ENCODE data around the gene SPACA1.
"Not testable (repeated sequence)": the region's sequence is repeated elsewhere in the genome, so short reads cannot be mapped to it uniquely, and the experiment has no call there.

The SPACA1 gene

GRCh38 chr6:88047510-88048150 is at the start of gene SPACA1:
TSS of gene SPACA1 (plus strand) at chr6:88047841. CDS start at chr6:88047906, 65 bp downstream.
- DNase-seq, result no peak

GRCh38 chr6:88000713-88001112 is 46.9 kb upstream of the SPACA1 start:
- DNase-seq, result no peak

DNA sequence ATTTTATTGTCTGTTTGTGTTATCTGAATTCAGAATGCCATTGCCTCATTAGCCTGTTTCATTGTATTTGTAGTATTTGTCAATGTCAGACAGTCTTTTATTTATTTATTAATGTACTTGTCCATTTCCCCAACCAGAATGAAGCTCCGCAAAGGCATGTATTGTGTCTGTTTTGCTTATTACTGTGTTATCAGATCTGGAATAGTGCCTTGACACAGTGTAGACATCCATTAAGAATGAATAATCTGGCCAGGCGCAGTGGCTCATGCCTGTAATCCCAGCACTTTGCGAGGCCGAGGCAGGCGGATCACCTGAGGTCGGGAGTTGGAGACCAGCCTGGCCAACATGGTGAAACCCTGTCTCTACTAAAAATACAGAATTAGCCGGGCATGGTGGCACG is 46.4 kb upstream of the SPACA1 start:
- not testable (repeated sequence) for DNase-seq

DNA sequence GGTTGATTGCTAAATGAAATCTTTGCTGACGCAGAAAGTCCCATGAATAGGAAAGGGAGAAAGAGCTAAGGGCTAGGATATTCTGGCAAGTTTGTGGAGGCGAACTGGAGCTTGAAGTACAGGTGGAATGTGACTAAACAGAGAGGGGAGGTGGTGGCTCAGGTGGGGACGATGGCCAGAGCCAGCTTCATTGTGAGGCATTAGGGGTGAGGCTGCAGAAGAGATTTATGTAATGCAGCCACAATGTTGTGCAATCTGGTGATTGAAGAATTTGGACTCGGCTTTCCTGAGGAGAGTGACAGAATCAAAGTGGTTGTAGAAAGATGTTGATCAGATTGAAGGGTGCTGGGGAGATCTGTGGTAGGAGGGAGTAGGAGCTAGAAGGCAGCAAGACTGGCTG is 42.9 kb upstream of the SPACA1 start:
- no peak for DNase-seq

DNA sequence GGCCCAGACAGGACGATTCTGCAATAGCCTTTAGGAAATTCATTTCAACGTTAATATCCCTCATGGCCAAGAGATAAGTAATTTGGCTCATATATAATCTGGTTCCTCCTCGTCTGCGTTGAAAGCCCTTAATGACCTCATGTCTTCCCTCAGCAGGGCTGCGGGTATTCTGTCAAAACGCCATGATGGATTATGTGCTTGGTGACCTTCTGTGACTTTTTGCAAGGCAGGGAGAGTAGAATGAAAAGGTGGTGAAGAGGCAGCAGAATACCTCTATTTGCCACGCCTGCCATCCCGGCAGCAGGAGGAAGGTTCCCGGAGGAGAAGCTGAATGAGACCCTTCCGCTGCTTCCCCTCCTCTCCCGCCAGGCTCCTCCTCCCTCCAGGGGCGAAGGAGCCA is 41.1 kb upstream of the SPACA1 start:
- DNase-seq, result no peak

DNA sequence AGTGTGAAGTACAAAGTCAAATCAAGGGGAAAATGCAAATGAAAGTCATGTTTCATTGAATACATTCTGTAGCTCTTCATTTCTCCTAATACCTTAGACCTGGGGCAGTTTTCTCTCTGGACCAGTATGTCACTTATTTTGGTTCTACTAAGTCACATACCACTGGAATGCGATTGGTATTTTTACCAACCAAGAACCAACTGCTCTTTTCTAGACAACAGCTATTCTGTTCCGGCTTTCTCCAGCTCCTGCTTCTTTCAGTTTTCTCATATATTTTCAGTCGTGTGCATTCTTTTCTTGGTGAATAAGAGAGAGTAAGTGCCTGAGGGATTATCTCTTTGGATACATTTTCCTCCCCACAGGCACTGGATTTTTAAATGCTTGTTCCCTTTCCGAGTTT is 39.2 kb upstream of the SPACA1 start:
- no peak for DNase-seq

- no peak for DNase-seq
These were observed 38.8 kb upstream of the SPACA1 start for GRCh38 chr6:88008831-88009231.

- no peak for DNase-seq
These were observed 34.6 kb upstream of the SPACA1 start for GRCh38 chr6:88013015-88013414.

- DNase-seq, result no peak
These were observed 34.1 kb upstream of the SPACA1 start for GRCh38 chr6:88013554-88013953.

GRCh38 chr6:88020439-88020838 is 27.2 kb upstream of the SPACA1 start:
- DNase-seq, result no peak

GRCh38 chr6:88024696-88025095 is 22.9 kb upstream of the SPACA1 start:
- no peak for DNase-seq

GRCh38 chr6:88031550-88031949 is 16.1 kb upstream of the SPACA1 start:
- no peak for DNase-seq

DNA sequence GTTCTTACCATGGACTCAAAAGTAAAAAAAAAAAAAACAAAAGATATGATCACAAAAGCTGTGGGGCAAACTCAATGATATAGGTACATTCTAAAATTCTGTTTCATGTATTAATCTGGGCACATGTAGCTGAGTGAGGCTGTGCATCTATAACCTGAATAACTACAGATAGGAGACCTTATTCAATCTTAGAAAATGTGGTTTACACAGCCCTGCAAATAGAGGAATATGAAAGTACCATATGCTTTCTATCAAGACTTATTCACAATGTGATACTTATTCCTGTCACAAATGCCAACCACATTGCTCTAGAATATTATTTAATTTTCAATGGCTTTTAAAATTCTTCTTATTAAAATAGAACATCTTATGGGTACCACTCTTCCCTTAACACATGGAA is 3.1 kb upstream of the SPACA1 start:
- DNase-seq, result no peak

GRCh38 chr6:88045521-88046136 is 2.0 kb upstream of the SPACA1 start:
- DNase-seq, result no peak

DNA sequence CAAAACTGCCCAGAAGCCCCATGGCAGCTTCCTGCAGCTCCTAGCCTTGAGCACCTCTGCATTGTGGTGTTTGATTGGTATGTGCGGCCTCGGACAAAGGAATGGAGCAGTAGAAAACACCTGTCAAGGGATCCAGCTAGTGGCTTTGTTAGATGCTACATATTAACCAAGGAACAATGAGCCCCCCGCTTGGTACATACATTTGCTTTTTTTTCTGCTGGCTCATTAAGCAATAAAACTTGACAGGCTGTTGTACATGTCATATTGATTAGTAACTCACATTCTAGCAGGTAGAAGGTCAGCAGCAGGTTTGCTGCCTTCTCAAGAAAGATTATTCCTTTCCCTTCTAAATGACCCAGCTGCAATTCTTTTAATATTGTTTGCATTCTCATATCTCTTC is 937 bp downstream of the SPACA1 start:
- DNase-seq, result no peak

GRCh38 chr6:88050140-88050818 is 2.6 kb downstream of the SPACA1 start:
- DNase-seq, result no peak

GRCh38 chr6:88059191-88059590 is 11.6 kb downstream of the SPACA1 start:
- DNase-seq, result no peak

GRCh38 chr6:88062376-88062775 is 14.7 kb downstream of the SPACA1 start:
- no peak for DNase-seq

- DNase-seq, result no peak
These were observed 24.8 kb downstream of the SPACA1 start for GRCh38 chr6:88072462-88072861.

DNA sequence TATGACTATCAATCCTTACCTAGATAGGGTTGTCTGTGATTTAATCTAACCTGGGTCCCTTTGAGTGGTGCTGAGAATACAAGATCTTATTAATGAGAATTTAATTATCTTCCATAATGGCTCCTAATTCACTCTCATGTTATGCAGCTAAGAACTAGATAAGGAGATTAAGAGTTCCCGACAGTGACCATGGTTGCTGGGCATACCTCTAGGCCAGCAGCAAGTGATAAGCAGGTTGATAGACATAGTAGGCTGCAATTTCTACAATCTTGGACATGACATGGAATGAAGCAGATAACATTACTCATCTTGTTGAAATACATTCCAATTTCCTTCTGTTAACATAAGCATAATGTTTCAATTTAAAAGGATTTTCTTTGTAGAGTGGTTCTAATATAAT is 27.1 kb downstream of the SPACA1 start:
- no peak for DNase-seq

GRCh38 chr6:88077305-88077704 is 29.7 kb downstream of the SPACA1 start:
- no peak for DNase-seq

GRCh38 chr6:88086792-88087191 is 39.2 kb downstream of the SPACA1 start:
- DNase-seq, result no peak

DNA sequence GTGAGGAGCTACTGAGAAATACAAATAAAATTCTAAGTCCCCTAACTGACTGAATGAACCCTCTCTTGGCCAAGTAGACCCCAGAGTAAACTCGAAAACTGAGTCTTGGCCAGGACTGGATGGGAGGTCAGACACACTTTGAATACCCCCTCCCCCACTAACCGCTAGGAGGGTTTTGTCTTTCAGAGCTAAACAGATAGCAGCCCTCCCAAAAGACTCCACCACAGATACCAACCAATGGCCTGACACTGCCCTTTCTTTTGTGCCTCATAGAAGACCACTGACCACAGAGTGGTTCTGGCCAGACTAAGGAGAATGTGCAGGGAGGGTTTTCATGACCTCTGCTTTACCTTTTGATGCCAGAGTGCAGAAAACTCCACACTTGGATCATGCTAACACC is 42.1 kb downstream of the SPACA1 start:
- no peak for DNase-seq

GRCh38 chr6:88105741-88106340 is 58.2 kb downstream of the SPACA1 start:
- no peak for DNase-seq

All from stimulated activated CD4-positive, alpha-beta T cell treated with anti-CD3 and anti-CD28 coated beads, Interleukin-12 subunit alpha, Interleukin-12 subunit beta, amount 100 ng/mL, for 4 hours (primary cell).